ENCODE results near the gene CTDSPL2. TPM values are rescaled to one million over a fixed set of nuclear protein-coding genes. Genes with fewer than 3 reads are reported as not detected.

The CTDSPL2 gene
- total RNA-seq (2022) (36.3 and 38.2 TPM in 2 replicates), Bru-seq, nascent RNA (percentile 74 among the genes with signal in this experiment), BruChase-seq, experiment 1, labeled RNA remaining after a 6-hour chase (percentile 82 among the genes with signal in this experiment), BruChase-seq, experiment 2, labeled RNA remaining after a 2-hour chase (percentile 78 among the genes with signal in this experiment)
- long read RNA-seq, full-length matches to known transcripts = 49 of 77 reads
- long read RNA-seq, partial matches to known transcripts = 2 of 77 reads
- long read RNA-seq, other reads (novel, unspliced or antisense) = 26 of 77 reads

DNA sequence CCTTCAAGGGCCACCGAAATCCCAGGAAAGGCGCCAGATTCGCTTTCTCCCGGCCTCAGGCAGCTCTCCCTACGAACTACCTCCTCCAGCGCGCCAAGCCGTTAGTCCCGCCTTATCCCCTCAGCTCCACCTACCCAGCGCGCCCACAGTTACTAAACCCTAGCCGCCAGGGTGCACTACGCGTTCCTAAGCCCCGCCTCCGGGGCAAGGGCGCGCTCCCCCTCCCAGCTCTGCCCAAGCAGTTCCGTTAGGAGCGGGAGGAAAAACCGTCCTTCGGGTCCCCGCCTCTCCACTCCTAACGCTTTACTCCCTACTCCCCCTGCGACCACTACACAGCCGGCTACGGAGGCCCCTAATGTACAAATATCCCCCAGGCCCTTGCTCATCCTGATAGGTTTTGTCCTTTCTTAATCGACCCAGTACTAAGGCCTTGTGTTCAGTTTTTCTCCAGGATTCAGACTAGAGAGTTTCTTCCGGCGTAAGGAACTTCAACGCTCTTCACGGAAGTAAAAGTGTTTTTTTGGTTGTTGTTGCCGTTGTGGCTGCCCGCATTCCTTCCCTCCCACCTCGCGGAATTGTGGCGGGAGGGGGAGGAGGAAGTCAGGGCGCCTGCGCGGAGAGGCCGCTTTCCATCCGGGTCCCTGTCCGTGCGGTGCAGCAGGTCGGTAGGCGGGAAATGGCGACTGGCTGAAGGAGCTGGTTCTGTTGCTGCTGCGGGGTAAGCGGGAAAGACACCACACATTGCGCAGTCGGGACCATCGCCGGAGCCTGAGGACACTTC lies at the start of gene CTDSPL2:
TSS of gene CTDSPL2 (plus strand) at position 655 of the 781 bp plus-strand sequence. CDS start 31,386 bp downstream, outside the sequence.
- intact Hi-C loops (cut with micrococcal nuclease) = loop anchor here (1.0 to 5.0 kb wide), 3 partner anchors 60 to 139 kb away; partner anchors contain the start of gene GOLM2
- no peaks in the 10 kb centered on the region for H3K27me3 Mint-ChIP-seq (ENCODE audit: insufficient read depth, unreplicated experiment)
- peak within 1 kb of the TSS; percentile 99 for H3K27ac Mint-ChIP-seq (ENCODE audit: low read depth, unreplicated experiment)
- H3K9me3 Mint-ChIP-seq (ENCODE audit: unreplicated experiment) = no peaks in the 10 kb centered on the region
- peak; percentile 15 for TF ChIP-seq CTCF (IDR thresholded peaks at IDR 0.05; ENCODE audit: unreplicated experiment)
- ChIA-PET POLR2A (interaction anchor here (0.6 to 5.1 kb wide), 55 partner anchors 10 to 934 kb away, joined by 3 to 122 read pairs (median 4); partner anchors contain the start of genes B2M, EIF3J, GOLM2 and MFAP1), CTCF (interaction anchor here (0.5 to 2.0 kb wide), 23 partner anchors 9 to 310 kb away, joined by 3 to 8 read pairs (median 3); no protein-coding TSS in a partner anchor)
- peaks cover 5% of the 10 kb centered on the region for H3K36me3 Mint-ChIP-seq (ENCODE audit: insufficient read depth, unreplicated experiment)
- TSS peak; percentile 69 for BruUV-seq (replicated peaks)
- H3K4me3 Mint-ChIP-seq (ENCODE audit: unreplicated experiment) = peak within 1 kb of the TSS; percentile 97
- peak; percentile 99 for DNase-seq (ENCODE audit: unreplicated experiment)
- H3K4me1 Mint-ChIP-seq (ENCODE audit: insufficient read depth, unreplicated experiment) = peaks cover 6% of the 10 kb centered on the region

GRCh38 chr15:44381236-44381635 lies 46.2 kb upstream of the CTDSPL2 start:
- Mint-ChIP-seq H3K27me3 (ENCODE audit: insufficient read depth, unreplicated experiment) (no peaks in the 10 kb centered on the region), H3K9me3 (ENCODE audit: unreplicated experiment) (no peaks in the 10 kb centered on the region), H3K36me3 (ENCODE audit: insufficient read depth, unreplicated experiment) (peaks cover 29% of the 10 kb centered on the region), H3K4me1 (ENCODE audit: insufficient read depth, unreplicated experiment) (no peaks in the 10 kb centered on the region), H3K27ac (ENCODE audit: low read depth, unreplicated experiment) (no peak overlapping the region), H3K4me3 (ENCODE audit: unreplicated experiment) (no peak overlapping the region)
- no peak for DNase-seq (ENCODE audit: unreplicated experiment)
- no peak for TF ChIP-seq CTCF (IDR thresholded peaks at IDR 0.05; ENCODE audit: unreplicated experiment)
- ChIA-PET POLR2A (no interaction called here), CTCF (no interaction called here)
- intact Hi-C loops (cut with micrococcal nuclease) = no loop called here
- no TSS peak for BruUV-seq (replicated peaks)

- Mint-ChIP-seq H3K4me1 (ENCODE audit: insufficient read depth, unreplicated experiment) (no peaks in the 10 kb centered on the region), H3K4me3 (ENCODE audit: unreplicated experiment) (no peak overlapping the region), H3K9me3 (ENCODE audit: unreplicated experiment) (no peaks in the 10 kb centered on the region), H3K27ac (ENCODE audit: low read depth, unreplicated experiment) (peak overlapping the region; percentile 52), H3K36me3 (ENCODE audit: insufficient read depth, unreplicated experiment) (peaks cover 46% of the 10 kb centered on the region), H3K27me3 (ENCODE audit: insufficient read depth, unreplicated experiment) (no peaks in the 10 kb centered on the region)
- BruUV-seq (replicated peaks) = no TSS peak
- POLR2A ChIA-PET = interaction anchor here (0.7 to 2.5 kb wide), 3 partner anchors 42 to 116 kb away, joined by 3 to 9 read pairs (median 6); partner anchors contain the start of genes CTDSPL2 and GOLM2
- CTCF ChIA-PET = interaction anchor here (0.6 kb wide), 2 partner anchors 27 to 231 kb away, joined by 3 to 4 read pairs; no protein-coding TSS in a partner anchor
- intact Hi-C loops (cut with micrococcal nuclease) = no loop called here
- no peak for TF ChIP-seq CTCF (IDR thresholded peaks at IDR 0.05; ENCODE audit: unreplicated experiment)
- no peak for DNase-seq (ENCODE audit: unreplicated experiment)
Observed at GRCh38 chr15:44385344-44385942, 42.0 kb upstream of the CTDSPL2 start.
